KBM-7 (cell line): ENCODE measurements around the gene EYA4.

Experiments used
- DNase-seq: peaks from one replicate; pipeline ENCODE4 v3.0.0-alpha.2; 2015
- in situ Hi-C: fragments of 300-500 bp; cut with MboI; formaldehyde crosslinking; loops from 2 replicates; pipeline ENCODE4 v1.14.3; 2020; ENCODE audit warnings: low sequenced_read_pairs, low pct_unique_long_range_greater_than_20kb, mixed read lengths

Gene EYA4

DNA sequence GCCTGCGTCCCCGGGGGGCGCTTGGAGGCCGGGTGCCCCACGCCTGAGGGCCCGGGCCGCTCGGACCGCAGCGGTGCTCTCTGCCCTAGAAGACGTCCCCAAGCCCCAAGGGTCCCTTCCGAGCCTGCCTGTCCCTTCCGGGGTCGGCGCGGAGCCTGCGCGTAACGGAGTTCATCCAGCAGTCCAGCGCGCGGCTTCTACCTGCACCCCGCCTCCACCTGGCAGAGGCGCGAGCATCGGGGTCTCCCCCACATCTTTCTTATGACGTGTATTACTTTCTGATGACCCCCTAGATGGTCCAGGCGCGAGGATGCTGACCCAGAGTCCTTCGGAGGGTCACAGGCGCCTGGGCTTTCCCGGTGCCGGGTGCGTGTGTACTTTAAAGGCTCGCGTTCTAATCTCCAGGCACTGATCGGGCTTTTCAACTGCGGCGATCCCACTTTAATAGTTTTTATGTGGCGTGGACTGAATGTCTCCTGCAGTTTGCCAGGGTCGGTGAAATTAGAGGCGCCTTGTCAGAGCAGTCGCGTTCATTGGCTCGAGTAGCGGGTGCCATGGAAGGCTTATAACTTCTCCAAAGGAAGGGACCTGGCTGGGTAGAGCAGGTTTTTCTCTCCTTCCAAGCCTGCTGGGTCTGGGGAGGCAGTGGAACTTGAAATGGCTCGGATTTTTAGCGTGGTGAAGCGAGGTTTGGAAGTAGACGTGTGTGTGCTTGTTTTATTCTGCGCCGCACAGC lies 912 bp downstream of the EYA4 start:
- no peak for DNase-seq
- in situ Hi-C loops: no loop called here

DNA sequence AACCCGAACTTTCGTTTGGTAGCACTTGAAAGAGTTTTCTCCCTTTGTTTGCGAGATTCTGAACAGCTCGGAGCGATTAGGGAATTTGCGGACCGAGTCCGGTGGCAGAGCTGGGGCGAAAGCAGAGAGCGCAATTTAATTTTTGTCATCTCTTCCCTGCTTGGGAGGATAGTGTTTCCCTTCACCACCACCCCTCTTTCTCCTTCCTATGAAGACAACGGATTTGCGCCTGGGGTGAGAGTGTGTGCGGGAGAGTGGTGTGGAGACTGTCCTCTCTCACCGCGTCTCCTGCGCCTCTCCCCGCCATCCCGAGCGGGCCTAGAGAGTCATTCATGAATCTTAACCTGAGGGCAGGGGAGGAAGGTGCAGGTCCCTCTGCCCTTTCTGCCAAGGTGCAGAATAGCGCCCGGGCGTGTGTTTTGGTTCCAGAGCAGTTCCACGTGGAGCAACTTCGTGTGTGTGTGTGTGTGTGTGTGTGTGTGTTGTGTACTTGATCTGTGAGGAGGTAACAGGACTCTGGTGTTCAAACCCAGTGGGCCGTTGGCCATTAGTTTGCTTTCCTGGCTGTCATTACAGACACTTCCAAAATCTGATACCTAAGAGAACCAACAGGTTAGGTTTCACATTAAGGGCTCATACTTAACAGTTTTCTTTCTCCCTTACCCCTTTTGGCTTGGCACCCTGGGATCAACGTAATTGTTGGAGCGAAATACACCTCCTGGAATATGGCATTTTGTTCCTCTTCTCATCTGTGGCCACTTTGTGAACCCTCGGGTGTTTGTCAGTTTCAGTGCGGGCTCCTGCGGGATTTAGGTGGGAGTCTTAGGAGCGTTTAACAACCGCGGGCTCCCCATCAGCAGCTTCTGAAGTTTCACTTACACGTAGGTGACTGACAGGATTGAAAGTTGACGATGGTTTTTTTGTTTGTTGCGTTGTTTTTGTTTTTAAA lies 1.8 kb downstream of the EYA4 start:
- in situ Hi-C loops: no loop called here
- no peak for DNase-seq

DNA sequence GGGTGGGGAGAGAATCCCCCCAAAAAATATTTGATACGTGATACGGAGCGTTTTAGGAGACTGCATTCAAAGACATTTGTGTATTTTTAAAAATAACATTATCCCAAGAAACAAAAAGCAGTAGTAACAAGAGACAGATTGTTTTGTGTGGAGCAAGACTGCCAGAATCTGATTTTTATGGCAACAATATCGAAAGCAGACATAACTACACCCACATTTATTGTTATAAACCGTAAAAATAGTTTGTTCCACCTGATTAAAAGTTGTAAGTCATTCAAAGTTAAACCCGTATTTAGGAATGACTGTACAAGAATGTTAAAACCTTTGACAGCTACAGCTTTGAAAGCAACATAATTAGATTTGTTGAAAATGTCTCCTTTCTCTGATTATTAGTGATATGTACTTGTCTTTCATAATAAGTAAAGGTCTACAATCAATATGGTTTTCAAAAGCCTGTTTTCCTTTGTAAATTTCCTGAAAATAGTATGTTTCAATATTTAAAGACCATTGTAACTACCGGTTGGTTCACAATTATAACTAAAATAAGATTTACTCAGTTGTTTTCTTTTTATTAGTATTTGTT lies 2.7 kb downstream of the EYA4 start:
- no peak for DNase-seq
- in situ Hi-C loops: no loop called here

GRCh38 chr6:133244519-133244918 lies 3.4 kb downstream of the EYA4 start:
- in situ Hi-C loops: no loop called here
- DNase-seq: no peak

- no peak for DNase-seq
- in situ Hi-C loops: no loop called here
Measured at GRCh38 chr6:133245007-133245406, 3.9 kb downstream of the EYA4 start.

GRCh38 chr6:133245422-133245903 lies 4.3 kb downstream of the EYA4 start:
- in situ Hi-C loops: no loop called here
- DNase-seq: no peak

DNA sequence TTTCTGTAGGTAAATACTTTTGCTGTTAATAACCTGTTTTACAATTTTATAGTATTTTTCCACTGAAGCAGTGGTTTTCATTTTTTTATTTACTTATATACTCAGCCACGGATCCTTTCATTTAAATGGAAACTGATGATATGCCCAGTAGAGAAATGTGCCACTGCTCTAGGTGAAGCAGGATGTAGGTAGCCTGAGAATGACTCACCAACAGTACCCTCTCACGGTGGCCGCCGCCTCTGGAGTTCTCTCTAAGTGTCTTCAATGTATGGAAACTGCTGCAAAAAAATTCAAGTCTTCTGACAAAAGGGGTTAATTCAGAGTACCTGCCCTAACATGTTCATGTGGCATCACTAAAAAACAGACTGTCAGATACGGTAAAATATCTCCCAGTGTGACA lies 6.4 kb downstream of the EYA4 start:
- in situ Hi-C loops: no loop called here
- DNase-seq: no peak

DNA sequence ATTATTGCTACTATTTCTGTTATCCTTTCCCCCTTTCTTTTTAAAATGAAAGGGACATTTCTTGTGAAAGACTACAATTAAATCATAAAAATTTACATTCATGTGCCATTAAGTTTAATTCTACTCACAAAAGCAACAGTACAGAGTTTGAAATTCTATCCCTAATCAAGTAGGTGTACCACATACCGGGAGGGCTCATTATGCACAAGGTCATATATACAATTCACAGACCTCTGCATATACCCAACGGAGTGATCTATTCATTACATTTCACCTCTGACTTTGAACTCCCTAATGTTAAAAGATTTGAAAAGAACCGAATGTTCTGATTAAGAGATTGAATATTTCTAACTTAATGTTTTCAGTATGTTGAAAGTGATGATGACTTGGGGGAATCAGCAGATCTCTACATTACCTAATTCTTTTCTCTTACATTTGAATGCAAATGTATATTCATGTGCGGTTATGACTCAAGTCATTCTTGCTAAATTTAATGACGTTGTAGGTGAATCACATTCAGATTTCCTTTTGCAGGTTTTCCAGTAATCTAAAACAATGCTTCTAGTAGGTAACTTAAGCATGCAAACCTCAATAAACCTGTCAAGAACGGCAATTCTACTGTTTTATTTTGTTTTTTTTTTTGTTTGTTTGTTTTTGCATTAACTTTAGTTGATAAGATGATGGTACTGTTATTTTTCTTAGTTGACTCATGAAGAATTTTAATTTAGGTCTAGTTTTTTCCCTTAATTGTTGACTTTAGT lies 7.3 kb downstream of the EYA4 start:
- no peak for DNase-seq
- in situ Hi-C loops: no loop called here

- in situ Hi-C loops: no loop called here
- no peak for DNase-seq
Measured at GRCh38 chr6:133251688-133252087, 10.5 kb downstream of the EYA4 start.

DNA sequence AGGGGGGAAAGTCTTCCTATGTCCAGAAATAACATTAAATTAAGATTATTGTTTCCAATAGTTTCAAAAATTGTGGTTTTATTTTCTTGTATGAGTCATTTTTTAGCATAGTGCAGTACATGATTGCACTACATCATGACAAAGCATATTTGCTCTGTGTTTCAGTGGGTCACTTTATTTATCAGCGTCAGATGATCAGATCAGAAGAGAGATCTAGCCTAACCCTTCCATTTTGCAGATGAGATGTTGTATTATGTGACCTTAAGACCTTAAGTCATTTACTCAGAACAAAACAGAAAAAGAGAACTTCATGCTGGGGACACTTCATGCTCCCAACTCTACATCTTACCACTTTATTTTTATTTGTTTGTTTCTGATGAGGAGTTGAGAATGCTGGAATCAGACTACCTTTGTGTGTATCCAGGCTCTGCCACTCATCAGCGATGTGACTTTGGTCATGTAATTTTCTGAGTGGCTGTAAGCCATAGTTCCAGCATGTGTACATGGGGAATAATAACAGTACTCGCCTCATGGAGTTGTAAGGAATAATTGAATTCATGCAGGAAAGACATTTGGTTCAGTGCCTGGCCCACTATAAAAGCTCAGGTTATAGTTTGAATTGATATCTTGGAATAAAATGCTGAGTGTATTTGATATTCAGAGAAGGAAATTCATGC lies 13.5 kb downstream of the EYA4 start:
- in situ Hi-C loops: no loop called here
- no peak for DNase-seq

DNA sequence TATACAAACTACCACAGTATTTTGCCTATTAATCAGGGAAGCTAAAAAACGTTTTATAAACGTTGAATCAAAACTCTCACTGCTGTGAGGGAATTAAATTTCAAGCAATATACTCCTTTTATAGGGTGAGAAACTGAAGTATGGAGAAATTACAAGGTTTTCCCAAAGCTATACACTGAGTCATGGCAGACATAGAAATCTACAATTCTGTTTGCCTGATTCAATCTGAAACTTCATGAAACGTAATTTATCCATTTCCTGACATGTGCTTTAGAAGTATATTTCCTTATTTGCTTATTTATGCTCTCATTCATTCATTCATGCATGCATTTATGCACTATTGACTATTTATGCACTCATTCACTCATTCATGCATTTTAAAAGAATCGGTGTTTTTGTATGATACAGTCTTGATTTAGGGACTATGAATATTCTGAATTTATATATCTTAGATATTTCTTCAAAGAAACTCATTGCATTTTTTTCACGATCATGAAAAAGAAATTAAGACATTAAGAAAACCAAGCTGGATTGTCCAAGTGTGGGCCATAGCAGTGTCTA lies 16.5 kb downstream of the EYA4 start:
- in situ Hi-C loops: no loop called here
- no peak for DNase-seq

- in situ Hi-C loops: no loop called here
- no peak for DNase-seq
Measured at GRCh38 chr6:133259561-133259960, 18.4 kb downstream of the EYA4 start.

GRCh38 chr6:133262804-133263203 lies 21.6 kb downstream of the EYA4 start:
- in situ Hi-C loops: no loop called here
- DNase-seq: no peak

GRCh38 chr6:133265066-133265465 lies 23.9 kb downstream of the EYA4 start:
- no peak for DNase-seq
- in situ Hi-C loops: no loop called here

- in situ Hi-C loops: no loop called here
- no peak for DNase-seq
Measured at GRCh38 chr6:133266186-133266585, 25.0 kb downstream of the EYA4 start.

- in situ Hi-C loops: no loop called here
- DNase-seq: no peak
Measured at GRCh38 chr6:133268621-133269020, 27.5 kb downstream of the EYA4 start.

DNA sequence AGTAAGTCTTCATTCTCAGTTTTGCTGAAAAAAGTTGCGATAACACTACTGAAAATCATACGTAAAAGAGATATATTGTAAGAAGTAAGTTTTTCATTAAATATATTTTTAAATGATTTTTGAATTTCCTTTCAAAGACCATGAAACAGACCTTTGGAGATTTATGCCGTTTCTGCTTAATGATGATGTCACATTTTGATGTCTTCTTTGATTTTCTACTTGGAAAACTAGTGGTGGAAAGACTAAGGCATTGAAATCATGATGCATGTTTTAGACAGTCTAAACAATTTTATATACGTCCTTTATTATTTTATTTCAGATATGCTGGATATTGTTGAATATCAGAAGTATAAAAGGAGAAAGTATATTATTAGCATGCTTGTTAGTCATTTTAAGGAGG lies 33.7 kb downstream of the EYA4 start:
- DNase-seq: no peak
- in situ Hi-C loops: no loop called here

GRCh38 chr6:133275213-133275612 lies 34.1 kb downstream of the EYA4 start:
- in situ Hi-C loops: no loop called here
- no peak for DNase-seq
